Measurements from ENCODE around the gene SREBF2.

SREBF2 gene

GRCh38 chr22:41810022-41810421, 22.9 kb upstream of the SREBF2 start:
- no peak for TF ChIP-seq CTCF (IDR thresholded peaks at IDR 0.05; ENCODE audit: low read depth, low read length)
- Histone ChIP-seq H3K4me3 (ENCODE audit: low read depth, low read length) (no peak overlapping the region), H3K27ac (no peak overlapping the region), H3K27me3 (ENCODE audit: insufficient read depth, low read depth, severe bottlenecking) (no peaks in the 10 kb centered on the region), H3K9me3 (ENCODE audit: severe bottlenecking) (no peaks in the 10 kb centered on the region), H3K36me3 (peaks cover 57% of the 10 kb centered on the region)
- no peak for DNase-seq

GRCh38 chr22:41812805-41813545, 19.9 kb upstream of the SREBF2 start:
- Histone ChIP-seq H3K36me3 (peaks cover 59% of the 10 kb centered on the region), H3K9me3 (ENCODE audit: severe bottlenecking) (no peaks in the 10 kb centered on the region), H3K4me3 (ENCODE audit: low read depth, low read length) (no peak overlapping the region), H3K27ac (no peak overlapping the region), H3K27me3 (ENCODE audit: insufficient read depth, low read depth, severe bottlenecking) (no peaks in the 10 kb centered on the region)
- no peak for TF ChIP-seq CTCF (IDR thresholded peaks at IDR 0.05; ENCODE audit: low read depth, low read length)
- DNase-seq, result no peak

GRCh38 chr22:41813726-41814410, 19.0 kb upstream of the SREBF2 start:
- Histone ChIP-seq H3K27me3 (ENCODE audit: insufficient read depth, low read depth, severe bottlenecking) (no peaks in the 10 kb centered on the region), H3K36me3 (peaks cover 59% of the 10 kb centered on the region), H3K27ac (no peak overlapping the region), H3K9me3 (ENCODE audit: severe bottlenecking) (no peaks in the 10 kb centered on the region), H3K4me3 (ENCODE audit: low read depth, low read length) (no peak overlapping the region)
- TF ChIP-seq CTCF (IDR thresholded peaks at IDR 0.05; ENCODE audit: low read depth, low read length), result no peak
- DNase-seq, result no peak

- Histone ChIP-seq H3K9me3 (ENCODE audit: severe bottlenecking) (no peaks in the 10 kb centered on the region), H3K4me3 (ENCODE audit: low read depth, low read length) (no peak overlapping the region), H3K27ac (peak overlapping the region; percentile 55), H3K36me3 (peaks cover 49% of the 10 kb centered on the region), H3K27me3 (ENCODE audit: insufficient read depth, low read depth, severe bottlenecking) (no peaks in the 10 kb centered on the region)
- no peak for TF ChIP-seq CTCF (IDR thresholded peaks at IDR 0.05; ENCODE audit: low read depth, low read length)
- no peak for DNase-seq
These were observed 17.2 kb upstream of the SREBF2 start for GRCh38 chr22:41815716-41816115.

- Histone ChIP-seq H3K4me3 (ENCODE audit: low read depth, low read length) (no peak overlapping the region), H3K27me3 (ENCODE audit: insufficient read depth, low read depth, severe bottlenecking) (no peaks in the 10 kb centered on the region), H3K9me3 (ENCODE audit: severe bottlenecking) (no peaks in the 10 kb centered on the region), H3K36me3 (peaks cover 44% of the 10 kb centered on the region), H3K27ac (peak overlapping the region; percentile 55)
- peak; percentile 86 for DNase-seq
- TF ChIP-seq CTCF (IDR thresholded peaks at IDR 0.05; ENCODE audit: low read depth, low read length), result no peak
These were observed 16.7 kb upstream of the SREBF2 start for GRCh38 chr22:41816241-41816640.
